Endothelial cell of umbilical vein (primary cell): Measurements from ENCODE around the gene CMSS1.

Source experiments
- CTCF ChIP-seq, 2 donors: IDR thresholded peaks; 1 replicate in 1 of 2; 2 replicates in 1 of 2; pipeline ENCODE4 v1.5.1; 2011; ENCODE audit warnings: low read length in 2 of 2, mild to moderate bottlenecking in 2 of 2, moderate library complexity in 2 of 2, control low read depth in 1 of 2, inconsistent platforms in 1 of 2, low read depth in 1 of 2; ENCODE audit not compliant: insufficient read depth in 1 of 2; ENCODE audit errors: extremely low read depth in 1 of 2
- EZH2 ChIP-seq: IDR thresholded peaks from 2 replicates; pipeline ENCODE4 v1.6.1; 2012; ENCODE audit warnings: borderline replicate concordance, low read depth, mild to moderate bottlenecking, moderate library complexity, low read length, inconsistent platforms; ENCODE audit not compliant: severe bottlenecking
- POLR2A ChIP-seq: IDR thresholded peaks from 2 replicates; pipeline ENCODE4 v1.6.1; 2012; ENCODE audit warnings: low read depth, mild to moderate bottlenecking, control low read depth, low read length
- POLR2AphosphoS5 ChIP-seq: IDR thresholded peaks from 2 replicates; pipeline ENCODE4 v1.6.1; 2012; ENCODE audit warnings: low read depth, mild to moderate bottlenecking, control low read depth, low read length, moderate library complexity; ENCODE audit not compliant: insufficient read depth

- no peak for TF ChIP-seq CTCF (IDR thresholded peaks at IDR 0.05; ENCODE audit: extremely low read depth in 1 of 2, insufficient read depth in 1 of 2, low read depth in 1 of 2, low read length in 2 of 2)
- TF ChIP-seq POLR2AphosphoS5 = no peak
- no peak for TF ChIP-seq EZH2
- no peak for TF ChIP-seq POLR2A
Observed at GRCh38 chr3:99891610-99892285, 74.1 kb downstream of the CMSS1 start.
